Esophagus squamous epithelium (tissue), 4 donors: Measurements from ENCODE around the gene TOE1.

Experiments
- POLR2A ChIP-seq, 4 donors: fragments of 450-650 bp; IDR thresholded peaks; one replicate each; pipeline ENCODE4 v1.6.1; 2017; ENCODE audit warnings: antibody characterized with exemption in 4 of 4, mild to moderate bottlenecking in 4 of 4, moderate library complexity in 3 of 4
- TF ChIP-seq, protein P1 (sequence below), 6 experiments: fragments of 450-650 bp in 4 of 6; fragments of 200-600 bp in 2 of 6; sonication (generic) in 2 of 6; IDR thresholded peaks; one replicate each; pipeline ENCODE4 v1.5.1; 2016 to 2019; ENCODE audit warnings: antibody characterized with exemption in 6 of 6, mild to moderate bottlenecking in 4 of 6, moderate library complexity in 4 of 6

DNA sequence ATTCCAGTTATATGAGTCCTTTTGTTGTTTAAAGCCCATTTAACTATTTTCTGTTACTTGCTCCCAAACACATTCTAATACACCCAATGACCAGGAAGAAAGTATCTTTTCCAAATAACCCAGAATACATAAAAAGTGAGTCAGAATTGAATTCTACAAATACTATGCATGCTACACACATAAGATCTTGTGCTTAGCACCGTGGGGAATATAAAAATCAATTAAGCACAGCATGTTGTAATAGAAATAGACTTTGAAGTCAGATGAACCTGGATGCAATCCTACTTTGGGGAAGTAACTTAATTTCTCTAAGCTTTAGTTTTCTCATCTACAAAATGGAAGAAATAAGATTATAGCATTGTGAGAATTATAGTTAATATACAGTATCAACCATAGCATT is 40.8 kb downstream of the TOE1 start:
- TF ChIP-seq, protein P1, sequence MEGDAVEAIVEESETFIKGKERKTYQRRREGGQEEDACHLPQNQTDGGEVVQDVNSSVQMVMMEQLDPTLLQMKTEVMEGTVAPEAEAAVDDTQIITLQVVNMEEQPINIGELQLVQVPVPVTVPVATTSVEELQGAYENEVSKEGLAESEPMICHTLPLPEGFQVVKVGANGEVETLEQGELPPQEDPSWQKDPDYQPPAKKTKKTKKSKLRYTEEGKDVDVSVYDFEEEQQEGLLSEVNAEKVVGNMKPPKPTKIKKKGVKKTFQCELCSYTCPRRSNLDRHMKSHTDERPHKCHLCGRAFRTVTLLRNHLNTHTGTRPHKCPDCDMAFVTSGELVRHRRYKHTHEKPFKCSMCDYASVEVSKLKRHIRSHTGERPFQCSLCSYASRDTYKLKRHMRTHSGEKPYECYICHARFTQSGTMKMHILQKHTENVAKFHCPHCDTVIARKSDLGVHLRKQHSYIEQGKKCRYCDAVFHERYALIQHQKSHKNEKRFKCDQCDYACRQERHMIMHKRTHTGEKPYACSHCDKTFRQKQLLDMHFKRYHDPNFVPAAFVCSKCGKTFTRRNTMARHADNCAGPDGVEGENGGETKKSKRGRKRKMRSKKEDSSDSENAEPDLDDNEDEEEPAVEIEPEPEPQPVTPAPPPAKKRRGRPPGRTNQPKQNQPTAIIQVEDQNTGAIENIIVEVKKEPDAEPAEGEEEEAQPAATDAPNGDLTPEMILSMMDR (IDR thresholded peaks at IDR 0.05): no peak
- no peak for TF ChIP-seq POLR2A (IDR thresholded peaks at IDR 0.05)
